SU-DHL-6 (cell line): Measurements from ENCODE around the gene SLC12A7.

Experiments used
- EZH2phosphoT487 ChIP-seq: fragments of 200-600 bp; sonication (generic), shearing (Covaris generic); conservative IDR thresholded peaks from 2 replicates; pipeline ENCODE4 v1.6.1; 2018; ENCODE audit warnings: mild to moderate bottlenecking, antibody characterized with exemption, low read length, moderate library complexity, mixed read lengths
- TF ChIP-seq, protein P1 (sequence below): fragments of 200-600 bp; sonication (generic); IDR thresholded peaks from one replicate; pipeline ENCODE4 v1.5.1; 2017; ENCODE audit warnings: antibody characterized with exemption, mild to moderate bottlenecking, low read length, moderate library complexity; ENCODE audit not compliant: insufficient read depth, poor library complexity, severe bottlenecking

DNA sequence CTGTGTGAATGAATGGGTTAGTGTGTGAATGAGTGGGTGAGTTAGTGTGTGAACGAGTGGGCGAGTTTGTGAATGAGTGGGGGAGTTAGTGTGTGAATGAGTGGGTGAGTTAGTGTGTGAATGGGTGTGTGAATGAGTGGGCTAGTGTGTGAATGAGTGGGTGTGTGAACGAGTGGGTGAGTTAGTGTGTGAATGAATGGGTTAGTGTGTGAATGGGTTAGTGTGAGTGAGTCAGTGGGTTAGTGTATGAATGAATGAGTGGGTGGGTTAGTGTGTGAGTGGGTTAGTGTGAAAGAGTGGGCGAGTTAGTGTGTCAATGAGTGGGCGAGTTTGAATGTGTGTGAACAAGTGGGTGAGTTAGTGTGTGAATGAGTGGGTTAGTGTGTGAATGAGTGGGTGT is 67.7 kb downstream of the SLC12A7 start:
- TF ChIP-seq, protein P1, sequence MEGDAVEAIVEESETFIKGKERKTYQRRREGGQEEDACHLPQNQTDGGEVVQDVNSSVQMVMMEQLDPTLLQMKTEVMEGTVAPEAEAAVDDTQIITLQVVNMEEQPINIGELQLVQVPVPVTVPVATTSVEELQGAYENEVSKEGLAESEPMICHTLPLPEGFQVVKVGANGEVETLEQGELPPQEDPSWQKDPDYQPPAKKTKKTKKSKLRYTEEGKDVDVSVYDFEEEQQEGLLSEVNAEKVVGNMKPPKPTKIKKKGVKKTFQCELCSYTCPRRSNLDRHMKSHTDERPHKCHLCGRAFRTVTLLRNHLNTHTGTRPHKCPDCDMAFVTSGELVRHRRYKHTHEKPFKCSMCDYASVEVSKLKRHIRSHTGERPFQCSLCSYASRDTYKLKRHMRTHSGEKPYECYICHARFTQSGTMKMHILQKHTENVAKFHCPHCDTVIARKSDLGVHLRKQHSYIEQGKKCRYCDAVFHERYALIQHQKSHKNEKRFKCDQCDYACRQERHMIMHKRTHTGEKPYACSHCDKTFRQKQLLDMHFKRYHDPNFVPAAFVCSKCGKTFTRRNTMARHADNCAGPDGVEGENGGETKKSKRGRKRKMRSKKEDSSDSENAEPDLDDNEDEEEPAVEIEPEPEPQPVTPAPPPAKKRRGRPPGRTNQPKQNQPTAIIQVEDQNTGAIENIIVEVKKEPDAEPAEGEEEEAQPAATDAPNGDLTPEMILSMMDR = no peak
- TF ChIP-seq EZH2phosphoT487 = no peak
